Skeletal muscle tissue (tissue), 4 donors: ENCODE results near the gene OFD1. TPM values are rescaled to one million over a fixed set of nuclear protein-coding genes. Genes with fewer than 3 reads are reported as not detected.
"Not testable (repeated sequence)": the region's sequence is repeated elsewhere in the genome, so short reads cannot be mapped to it uniquely, and the experiment has no call there.

Experiments used
- H3K27ac ChIP-seq: one replicate; pipeline ENCODE4 v1.7.0; 2013; ENCODE audit warnings: mild to moderate bottlenecking, low read depth, low read length, inconsistent platforms
- H3K27me3 ChIP-seq, 3 donors: one replicate each; pipeline ENCODE4 v1.7.0; 2013; ENCODE audit warnings: low read length in 3 of 3; ENCODE audit not compliant: control insufficient read depth in 3 of 3, insufficient read depth in 3 of 3
- H3K36me3 ChIP-seq, 3 donors: one replicate each; pipeline ENCODE4 v1.7.0; 2013; ENCODE audit warnings: low read length in 3 of 3; ENCODE audit not compliant: control insufficient read depth in 3 of 3, insufficient read depth in 3 of 3
- H3K4me1 ChIP-seq, 3 donors: one replicate each; pipeline ENCODE4 v1.7.0; 2013; ENCODE audit warnings: low read length in 3 of 3, mild to moderate bottlenecking in 3 of 3; ENCODE audit not compliant: control insufficient read depth in 3 of 3, insufficient read depth in 3 of 3
- H3K4me3 ChIP-seq, 3 donors: one replicate each; pipeline ENCODE4 v1.7.0; 2013; ENCODE audit warnings: low read length in 3 of 3
- H3K9ac ChIP-seq, 3 donors: one replicate each; pipeline ENCODE4 v1.7.0; 2013; ENCODE audit warnings: low read length in 3 of 3, mild to moderate bottlenecking in 3 of 3, moderate library complexity in 2 of 3, low read depth in 1 of 3
- H3K9me3 ChIP-seq, 3 donors: one replicate each; pipeline ENCODE4 v1.7.0; 2013; ENCODE audit warnings: low read length in 3 of 3; ENCODE audit not compliant: control insufficient read depth in 3 of 3
- total RNA-seq: library from RNA; depleted of rRNA; stranded (reverse); fragments of >200 nt; gene quantifications from one replicate; pipeline ENCODE4 v1.2.3, GENCODE V29; 2014
- donor health status: Osteomylitis.

OFD1 gene
- total RNA-seq, 1 donor from 2014 or later: 7.3 TPM

GRCh38 chrX:13721819-13722519 lies 12.6 kb upstream of the OFD1 start:
- Histone ChIP-seq H3K27me3 (no peaks in the 10 kb centered on the region), H3K36me3 (peaks cover 0 to 5% (median 0%) of the 10 kb centered on the region in 3 donors), H3K4me3 (no peak overlapping the region), H3K4me1 (peaks cover 8 to 15% (median 10%) of the 10 kb centered on the region in 3 donors), H3K27ac (peak overlapping the region; percentile 52), H3K9me3 (no peaks in the 10 kb centered on the region), H3K9ac (no peak overlapping the region)

- not testable (repeated sequence) for H3K9ac ChIP-seq, H3K9me3 ChIP-seq, H3K27ac ChIP-seq, H3K27me3 ChIP-seq, H3K36me3 ChIP-seq, H3K4me1 ChIP-seq, H3K4me3 ChIP-seq
These were observed 9.7 kb upstream of the OFD1 start for GRCh38 chrX:13724878-13725277.

- not testable (repeated sequence) for H3K4me1 ChIP-seq, H3K4me3 ChIP-seq, H3K27me3 ChIP-seq, H3K27ac ChIP-seq, H3K36me3 ChIP-seq, H3K9ac ChIP-seq, H3K9me3 ChIP-seq
These were observed 8.0 kb upstream of the OFD1 start for GRCh38 chrX:13726583-13726982.

GRCh38 chrX:13730523-13730922 lies 4.0 kb upstream of the OFD1 start:
- H3K9me3 ChIP-seq, H3K36me3 ChIP-seq, H3K4me1 ChIP-seq, H3K27me3 ChIP-seq, H3K27ac ChIP-seq, H3K4me3 ChIP-seq, H3K9ac ChIP-seq: not testable (repeated sequence)

- Histone ChIP-seq H3K27me3 (peaks cover 0 to 4% (median 0%) of the 10 kb centered on the region in 3 donors), H3K36me3 (no peaks in the 10 kb centered on the region), H3K4me1 (peaks cover 4 to 7% (median 4%) of the 10 kb centered on the region in 3 donors), H3K4me3 (no peak overlapping the region), H3K9ac (no peak overlapping the region), H3K9me3 (no peaks in the 10 kb centered on the region), H3K27ac (peak overlapping the region; percentile 9)
These were observed 2.1 kb upstream of the OFD1 start for GRCh38 chrX:13732246-13733067.

- Histone ChIP-seq H3K9me3 (no peaks in the 10 kb centered on the region), H3K9ac (peak overlapping the region; percentile 78 to 88 (median 83)), H3K36me3 (no peaks in the 10 kb centered on the region), H3K4me1 (peaks cover 4 to 7% (median 4%) of the 10 kb centered on the region in 3 donors), H3K27me3 (peaks cover 0 to 4% (median 0%) of the 10 kb centered on the region in 3 donors), H3K4me3 (peak overlapping the region; percentile 83 to 90 (median 85)), H3K27ac (peak overlapping the region; percentile 82)
These were observed 1.0 kb upstream of the OFD1 start for GRCh38 chrX:13733506-13733905.

- Histone ChIP-seq H3K9ac (no peak overlapping the region), H3K4me1 (no peaks in the 10 kb centered on the region), H3K36me3 (peaks cover under 1 to 7% (median 2%) of the 10 kb centered on the region in 3 donors), H3K4me3 (no peak overlapping the region), H3K27ac (no peak overlapping the region), H3K27me3 (no peaks in the 10 kb centered on the region), H3K9me3 (no peaks in the 10 kb centered on the region)
These were observed 7.1 kb downstream of the OFD1 start for GRCh38 chrX:13741695-13742094.

GRCh38 chrX:13742397-13743176 lies 8.0 kb downstream of the OFD1 start:
- Histone ChIP-seq H3K27me3 (no peaks in the 10 kb centered on the region), H3K27ac (no peak overlapping the region), H3K9ac (no peak overlapping the region), H3K4me1 (no peaks in the 10 kb centered on the region), H3K36me3 (peaks cover 2 to 12% (median 5%) of the 10 kb centered on the region in 3 donors), H3K4me3 (no peak overlapping the region), H3K9me3 (no peaks in the 10 kb centered on the region)

- Histone ChIP-seq H3K36me3 (peaks cover 2 to 13% (median 10%) of the 10 kb centered on the region in 3 donors), H3K27me3 (no peaks in the 10 kb centered on the region), H3K27ac (no peak overlapping the region), H3K9me3 (no peaks in the 10 kb centered on the region), H3K4me3 (no peak overlapping the region), H3K9ac (no peak overlapping the region), H3K4me1 (peaks cover 0 to 4% (median 3%) of the 10 kb centered on the region in 3 donors)
These were observed 13.3 kb downstream of the OFD1 start for GRCh38 chrX:13747836-13748235.
